HL-60 (cell line): ENCODE data around the gene ZYG11B.
"Not testable (repeated sequence)": the region's sequence is repeated elsewhere in the genome, so short reads cannot be mapped to it uniquely, and the experiment has no call there.

ENCODE experiments used
- DNase-seq, 2 experiments: peaks; one replicate each; pipeline ENCODE4 v3.0.0-alpha.2; 2010 to 2020; ENCODE audit warnings: low read depth in 1 of 2, low spot score in 1 of 2
- H3K27ac ChIP-seq: fragments of 250-450 bp; sonication (Bioruptor Pico); replicated peaks from 2 replicates; pipeline ENCODE4 v1.5.1; 2020; ENCODE audit warnings: mild to moderate bottlenecking, moderate library complexity
- H3K27me3 ChIP-seq: fragments of 250-450 bp; sonication (Bioruptor Pico); 2 replicates; pipeline ENCODE4 v1.5.1; 2021; ENCODE audit warnings: mild to moderate bottlenecking, moderate library complexity; ENCODE audit not compliant: insufficient read depth, poor library complexity, severe bottlenecking
- H3K4me3 ChIP-seq: replicated peaks from 2 replicates; pipeline ENCODE4 v1.5.1; 2011; ENCODE audit warnings: mild to moderate bottlenecking, control low read depth, low read length; ENCODE audit not compliant: insufficient read depth
- CTCF ChIP-seq: IDR thresholded peaks from one replicate; pipeline ENCODE4 v1.5.1; 2011; ENCODE audit warnings: low read length, control low read depth, inconsistent platforms; ENCODE audit not compliant: insufficient read depth
- GABPA ChIP-seq: IDR thresholded peaks from 2 replicates; pipeline ENCODE4 v1.6.1; 2012; ENCODE audit warnings: low read depth
- POLR2AphosphoS5 ChIP-seq: IDR thresholded peaks from 2 replicates; pipeline ENCODE4 v1.6.1; 2012; ENCODE audit warnings: low read depth
- REST ChIP-seq: IDR thresholded peaks from 2 replicates; pipeline ENCODE4 v1.6.1; 2012; ENCODE audit warnings: low read depth; ENCODE audit not compliant: insufficient replicate concordance
- SPI1 ChIP-seq: IDR thresholded peaks from 2 replicates; pipeline ENCODE4 v1.6.1; 2012; ENCODE audit warnings: low read depth, mild to moderate bottlenecking, borderline replicate concordance

ZYG11B gene

DNA sequence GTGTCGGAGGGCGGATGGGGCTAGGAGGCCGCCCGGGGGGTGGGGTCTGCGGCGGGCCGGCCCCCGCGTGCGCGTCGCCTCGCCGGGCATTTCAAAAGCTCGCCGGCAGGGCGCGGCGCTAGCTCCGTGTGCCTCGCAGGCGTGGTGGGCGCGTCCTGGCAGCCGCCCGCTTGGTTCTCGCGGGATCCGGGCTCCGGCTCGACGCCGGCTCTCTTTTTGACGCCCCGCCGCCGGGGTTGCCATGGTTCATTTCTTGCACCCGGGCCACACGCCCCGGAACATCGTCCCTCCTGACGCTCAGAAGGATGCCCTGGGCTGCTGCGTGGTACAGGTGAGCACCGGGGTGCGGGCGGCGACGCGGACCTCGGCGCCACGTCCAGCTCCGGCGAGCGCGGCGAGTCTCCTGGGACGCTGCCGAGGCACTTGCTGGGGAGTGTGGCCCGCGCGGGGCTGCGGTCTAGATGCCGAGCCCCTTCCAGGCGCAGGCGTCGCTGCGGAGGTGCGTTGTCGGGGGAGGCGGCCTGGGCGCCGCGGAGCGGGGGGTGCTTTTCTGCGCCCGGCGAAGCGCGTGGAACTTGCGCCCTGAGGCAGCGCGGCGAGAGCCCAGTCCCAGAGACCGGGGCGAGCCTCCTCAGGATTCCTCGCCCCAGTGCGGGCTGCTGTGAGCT, 116.5 kb downstream of the ZYG11B start, which contains the start of gene ZYG11A:
TSS of gene ZYG11A (plus strand) at position 118 of the 668 bp plus-strand sequence. CDS start at position 242, 124 bp downstream.
- TF ChIP-seq SPI1 (no peak), REST (no peak), POLR2AphosphoS5 (no peak)
- Histone ChIP-seq H3K4me3 (peak within 1 kb of the TSS; percentile 24; the same call in 1 of the 2 replicates), H3K27ac (no peak within 1 kb of the TSS), H3K27me3 (peaks cover 5% of the 10 kb centered on the region)
- peak; percentile 26 to 56 for DNase-seq

GRCh38 chr1:52845119-52845518, 118.9 kb downstream of the ZYG11B start:
- DNase-seq, H3K27ac ChIP-seq, H3K27me3 ChIP-seq, H3K4me3 ChIP-seq: not testable (repeated sequence)

DNA sequence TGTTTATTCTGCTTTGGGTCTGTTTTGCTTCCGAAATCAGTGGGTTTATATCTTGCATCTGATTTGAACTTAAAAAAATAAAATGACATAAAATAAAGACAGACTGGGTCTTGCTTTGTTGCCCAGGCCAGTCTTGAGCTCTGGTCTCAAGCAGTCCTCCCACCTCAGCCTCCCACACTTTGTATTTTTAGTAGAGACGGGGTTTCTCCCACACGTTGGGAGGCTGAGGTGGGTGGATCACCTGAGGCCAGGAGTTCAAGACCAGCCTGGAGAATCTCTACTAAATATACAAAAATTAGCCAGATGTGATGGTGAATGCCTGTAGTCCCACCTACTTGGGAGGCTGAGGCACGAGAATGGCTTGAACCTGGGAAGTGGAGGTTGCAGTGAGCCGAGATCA, 122.2 kb downstream of the ZYG11B start:
- H3K4me3 ChIP-seq: no peak overlapping the region
- no peak overlapping the region for H3K27ac ChIP-seq
- no peak for DNase-seq
- no peak for TF ChIP-seq POLR2AphosphoS5
- TF ChIP-seq CTCF: no peak
- no peak for TF ChIP-seq SPI1
- H3K27me3 ChIP-seq: no peaks in the 10 kb centered on the region

DNA sequence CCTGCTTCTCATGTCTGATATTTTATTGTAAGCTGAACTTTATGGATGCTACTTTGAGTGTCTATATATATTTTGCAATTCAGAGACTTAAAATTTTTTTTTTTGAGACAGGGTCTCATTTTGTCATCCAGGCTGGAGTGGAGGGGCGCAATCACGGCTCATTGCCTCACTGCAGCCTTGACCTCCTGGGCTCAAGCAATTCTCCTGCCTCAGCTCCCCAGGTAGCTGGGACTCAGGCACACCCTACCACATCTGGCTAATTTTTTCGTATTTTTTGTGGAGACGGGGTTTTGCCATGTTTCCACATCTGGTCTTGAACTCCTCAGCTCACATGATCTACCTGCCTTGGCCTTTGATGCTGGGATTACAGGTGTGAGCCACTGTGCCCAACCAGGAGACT, 124.7 kb downstream of the ZYG11B start:
- TF ChIP-seq GABPA: no peak
- TF ChIP-seq CTCF: no peak
- TF ChIP-seq REST: no peak
- TF ChIP-seq SPI1: no peak
- Histone ChIP-seq H3K27ac (no peak overlapping the region), H3K4me3 (no peak overlapping the region), H3K27me3 (no peaks in the 10 kb centered on the region)
- DNase-seq: no peak

DNA sequence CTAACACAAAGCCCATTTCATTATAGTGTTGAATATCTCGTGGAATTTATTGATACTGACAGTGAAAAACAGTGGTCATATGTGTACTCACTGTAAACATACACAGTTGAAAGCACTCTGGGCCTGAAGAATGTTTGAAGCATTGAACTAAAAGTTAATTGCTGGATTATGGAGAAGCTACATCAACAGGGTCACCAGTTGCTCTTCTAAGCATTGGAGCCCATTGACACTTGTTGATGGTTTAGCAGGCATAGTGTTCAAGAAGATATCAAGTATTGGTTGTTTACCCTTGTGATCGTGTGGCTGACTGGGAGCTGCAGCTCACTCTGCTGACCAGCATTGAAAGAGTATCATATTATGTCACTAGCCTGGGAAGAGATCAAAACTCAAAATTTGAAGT, 126.6 kb downstream of the ZYG11B start:
- Histone ChIP-seq H3K27me3 (no peaks in the 10 kb centered on the region), H3K27ac (no peak overlapping the region)
- TF ChIP-seq CTCF: no peak
- TF ChIP-seq POLR2AphosphoS5: no peak
- no peak for TF ChIP-seq REST
- TF ChIP-seq SPI1: no peak
- TF ChIP-seq GABPA: no peak

More for the DNA sequence above, 126.6 kb downstream of the ZYG11B start:
- no peak for DNase-seq
- H3K4me3 ChIP-seq: no peak overlapping the region
